Measurements from ENCODE around the gene PTPRD.

PTPRD gene

DNA sequence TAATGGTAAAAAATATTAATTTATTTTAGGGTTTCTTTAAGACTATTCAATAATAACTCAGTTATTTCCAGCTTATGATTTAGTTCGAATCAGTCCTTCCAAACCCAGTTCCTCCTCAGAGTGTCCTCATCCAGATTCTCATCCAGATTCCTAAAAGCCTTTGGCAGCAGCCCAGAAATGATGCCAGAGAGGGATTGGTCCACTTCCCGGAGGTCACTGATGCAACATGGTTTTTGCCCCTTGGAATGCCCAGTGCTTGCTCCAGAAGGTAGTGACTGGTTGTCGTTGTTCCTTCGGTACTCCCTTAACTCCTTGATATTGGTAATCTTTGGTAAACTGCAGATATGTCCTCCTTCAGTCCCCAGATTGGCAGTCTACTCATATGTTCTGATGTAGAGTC is 2320.1 kb downstream of the PTPRD start:
- no peak for TF ChIP-seq CTCF (IDR thresholded peaks at IDR 0.05; ENCODE audit: low read depth, low read length)
- no peak overlapping the region for H3K4me3 ChIP-seq (ENCODE audit: low read depth, low read length)

DNA sequence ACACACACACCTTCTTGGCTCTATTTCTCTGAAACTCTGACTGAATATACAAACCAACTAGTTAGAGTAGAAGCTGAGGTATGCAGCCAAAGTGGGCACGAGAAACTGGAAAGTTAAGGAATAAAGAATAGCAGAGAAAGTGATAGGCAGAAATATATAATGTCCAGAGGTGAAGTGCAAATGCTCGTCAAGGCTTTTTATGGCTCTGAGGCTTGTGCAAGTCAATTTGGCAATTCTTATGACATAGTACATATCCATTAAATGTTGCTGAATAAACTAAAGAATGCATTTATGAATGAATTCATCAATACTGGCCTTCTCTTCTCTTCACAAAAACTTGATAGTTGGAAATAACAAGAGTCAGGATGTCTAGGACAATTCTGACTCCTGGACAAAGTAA is 2323.1 kb downstream of the PTPRD start:
- H3K4me3 ChIP-seq (ENCODE audit: low read depth, low read length), result no peak overlapping the region
- no peak for TF ChIP-seq CTCF (IDR thresholded peaks at IDR 0.05; ENCODE audit: low read depth, low read length)

DNA sequence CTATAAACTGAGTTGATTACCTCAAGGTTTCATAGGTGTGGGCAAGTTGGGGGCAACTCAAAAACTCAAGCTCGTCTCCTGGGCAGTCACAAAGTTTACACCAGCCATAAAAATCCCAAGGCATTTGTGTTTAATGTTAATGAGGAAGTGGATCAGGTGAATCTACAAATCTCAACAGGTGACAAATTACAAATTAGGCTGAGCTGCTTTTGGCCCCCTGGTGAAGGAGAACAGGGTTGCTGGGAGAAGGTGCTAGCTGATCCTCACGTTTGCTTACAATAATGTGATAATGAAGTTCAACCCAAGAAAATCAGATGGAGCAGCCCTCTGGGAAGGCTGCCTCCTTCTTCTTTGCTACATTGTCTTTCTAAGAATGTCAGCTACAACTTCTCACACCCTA is 2324.8 kb downstream of the PTPRD start:
- TF ChIP-seq CTCF (IDR thresholded peaks at IDR 0.05; ENCODE audit: low read depth, low read length), result no peak
- no peak overlapping the region for H3K4me3 ChIP-seq (ENCODE audit: low read depth, low read length)

- no peak overlapping the region for H3K4me3 ChIP-seq (ENCODE audit: low read depth, low read length)
- TF ChIP-seq CTCF (IDR thresholded peaks at IDR 0.05; ENCODE audit: low read depth, low read length), result no peak
Measured at GRCh38 chr9:8287501-8287900, 2325.3 kb downstream of the PTPRD start.

- no peak overlapping the region for H3K4me3 ChIP-seq (ENCODE audit: low read depth, low read length)
- no peak for TF ChIP-seq CTCF (IDR thresholded peaks at IDR 0.05; ENCODE audit: low read depth, low read length)
Measured at GRCh38 chr9:8284884-8285283, 2327.9 kb downstream of the PTPRD start.

GRCh38 chr9:8282535-8282934 is 2330.3 kb downstream of the PTPRD start:
- no peak for TF ChIP-seq CTCF (IDR thresholded peaks at IDR 0.05; ENCODE audit: low read depth, low read length)
- no peak overlapping the region for H3K4me3 ChIP-seq (ENCODE audit: low read depth, low read length)

- H3K4me3 ChIP-seq (ENCODE audit: low read depth, low read length), result no peak overlapping the region
- no peak for TF ChIP-seq CTCF (IDR thresholded peaks at IDR 0.05; ENCODE audit: low read depth, low read length)
Measured at GRCh38 chr9:8280811-8281210, 2332.0 kb downstream of the PTPRD start.
